HT-29 (cell line): ENCODE measurements around the gene SHLD1. TPM values are rescaled to one million over a fixed set of nuclear protein-coding genes. Genes with fewer than 3 reads are reported as not detected.
"Not testable (repeated sequence)": the region's sequence is repeated elsewhere in the genome, so short reads cannot be mapped to it uniquely, and the experiment has no call there.

Experiments used
- DNase-seq: peaks from one replicate; pipeline ENCODE4 v3.0.0-alpha.2; 2015; ENCODE audit warnings: low spot score
- total RNA-seq: library from RNA; depleted of rRNA; stranded (reverse); fragments of >200 nt; shearing (Covaris generic); gene quantifications from 2 replicates; pipeline ENCODE4 v1.2.3, GENCODE V29; 2014

SHLD1 gene
- total RNA-seq, 1 experiment from 2014 or later = 0.61 TPM

GRCh38 chr20:5781367-5781766 is 31.2 kb downstream of the SHLD1 start:
- not testable (repeated sequence) for DNase-seq

DNA sequence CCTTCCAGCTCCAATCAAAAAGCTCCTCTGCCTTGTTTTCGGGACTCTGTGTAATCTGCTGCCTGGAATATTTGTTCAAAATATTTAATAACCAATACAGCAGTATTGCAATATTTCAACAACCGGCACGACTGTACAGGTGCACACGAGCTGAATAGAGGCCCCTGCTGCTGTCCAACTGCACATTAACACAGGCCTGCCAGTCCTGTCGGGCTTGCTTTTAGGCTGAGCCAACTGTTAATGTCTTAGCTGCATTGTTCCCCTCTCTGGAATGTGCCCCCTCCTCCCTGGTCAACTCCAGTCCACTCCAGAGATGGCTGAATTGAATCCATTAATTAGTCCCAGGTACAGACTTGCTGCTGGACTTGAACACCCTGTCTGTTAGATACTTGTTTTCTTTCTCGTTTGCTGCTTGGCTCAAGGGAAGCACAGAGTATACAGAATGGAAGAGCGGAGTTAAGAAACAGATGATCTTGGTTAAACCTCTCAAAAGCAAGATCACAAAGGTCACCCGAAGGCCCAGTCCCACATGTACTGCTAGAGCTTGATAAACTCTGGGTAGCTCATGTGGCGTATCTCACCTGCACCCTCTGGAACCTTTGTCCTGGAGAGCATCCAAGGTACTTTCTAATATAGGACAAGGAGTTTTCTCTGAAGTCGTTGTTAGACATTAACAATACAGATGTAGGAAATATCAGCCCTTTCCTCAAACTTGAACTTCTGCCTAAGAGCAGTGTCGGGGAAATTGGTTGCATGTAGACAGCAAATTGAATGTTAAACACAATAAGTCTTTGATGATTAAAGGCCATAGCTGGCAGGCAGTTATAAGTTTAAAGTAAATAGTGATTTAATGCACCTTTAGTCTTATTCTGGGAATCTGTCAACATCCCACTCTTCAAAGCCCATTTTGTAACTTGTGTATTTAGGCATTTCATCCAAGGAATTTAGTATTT is 31.9 kb downstream of the SHLD1 start:
- DNase-seq = no peak

DNA sequence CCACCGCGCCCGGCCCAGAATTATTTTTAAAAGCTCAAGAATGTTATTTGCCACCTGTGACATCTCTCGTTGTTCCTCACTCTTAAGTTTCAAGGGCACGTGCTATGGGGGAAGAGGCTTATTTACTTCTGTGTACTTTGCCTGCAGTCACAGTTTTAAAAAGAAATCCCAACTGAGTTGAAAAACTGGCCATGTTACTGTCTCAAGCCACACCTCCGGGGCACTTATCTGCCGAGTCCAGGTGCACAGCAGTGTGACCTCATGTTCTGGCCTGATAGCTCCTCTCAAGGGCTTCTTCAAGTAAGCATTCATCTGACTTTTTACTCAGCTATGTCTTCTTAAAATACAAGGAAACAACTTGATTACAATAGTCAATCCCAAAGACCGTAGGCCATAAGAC is 34.5 kb downstream of the SHLD1 start:
- no peak for DNase-seq

DNA sequence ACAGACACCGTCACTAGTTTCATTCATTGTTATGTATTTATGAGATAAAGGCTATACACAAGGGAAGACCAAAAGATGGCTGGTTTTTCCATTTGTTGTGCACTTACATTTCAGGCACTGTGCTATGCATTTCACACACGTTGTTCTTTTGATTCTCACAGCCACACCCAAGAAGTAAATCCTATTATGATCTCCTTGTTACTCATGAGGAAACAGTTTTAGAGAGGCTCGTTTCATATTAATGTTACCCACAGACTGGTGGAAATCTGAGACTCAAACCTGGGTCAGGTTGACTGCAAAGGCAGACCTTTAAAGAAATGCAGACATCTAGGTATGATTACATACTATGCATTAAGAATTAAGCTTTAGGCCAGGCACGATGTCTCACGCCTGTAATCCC is 34.9 kb downstream of the SHLD1 start:
- DNase-seq = no peak

DNA sequence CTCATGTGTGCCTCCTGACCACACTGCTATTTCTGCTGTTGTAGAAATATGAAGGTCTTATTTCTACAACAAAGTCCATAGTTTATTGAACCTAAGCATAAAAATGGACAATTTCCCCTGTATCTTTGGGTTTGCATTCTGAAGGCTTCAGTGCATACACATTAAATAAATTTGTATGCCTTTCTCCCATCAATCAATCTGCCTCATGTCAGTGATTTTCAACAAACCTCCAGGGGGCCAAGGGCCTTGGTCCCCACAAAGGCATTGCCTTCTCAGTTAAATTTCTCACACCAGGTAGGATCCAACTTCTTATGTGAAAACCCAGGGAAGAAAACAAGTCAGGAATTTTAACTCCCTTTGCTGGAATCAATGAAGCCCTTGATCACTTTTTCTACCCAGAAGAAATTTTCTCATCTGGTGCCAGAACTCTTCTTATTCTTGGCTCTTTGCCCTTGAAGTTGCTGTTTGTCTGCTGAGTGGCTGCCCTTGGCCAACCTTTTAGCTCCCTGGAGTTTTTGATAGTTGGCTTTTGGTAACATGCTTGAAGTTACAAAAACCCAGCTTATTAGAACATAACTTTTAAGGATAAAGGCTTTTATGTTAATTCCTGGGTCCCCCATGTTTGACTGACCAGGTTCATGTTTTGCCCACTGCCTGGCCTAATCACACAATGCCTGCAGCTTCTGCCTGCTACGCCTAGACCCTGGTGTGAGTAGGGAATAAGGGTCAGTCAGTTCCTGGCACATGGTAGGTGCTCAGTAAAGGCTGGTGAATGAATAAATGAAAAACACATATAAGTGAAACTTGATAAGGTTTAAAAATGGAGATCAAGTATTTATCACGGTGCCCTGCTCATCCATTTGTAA is 37.0 kb downstream of the SHLD1 start:
- peak; percentile 7 for DNase-seq

DNA sequence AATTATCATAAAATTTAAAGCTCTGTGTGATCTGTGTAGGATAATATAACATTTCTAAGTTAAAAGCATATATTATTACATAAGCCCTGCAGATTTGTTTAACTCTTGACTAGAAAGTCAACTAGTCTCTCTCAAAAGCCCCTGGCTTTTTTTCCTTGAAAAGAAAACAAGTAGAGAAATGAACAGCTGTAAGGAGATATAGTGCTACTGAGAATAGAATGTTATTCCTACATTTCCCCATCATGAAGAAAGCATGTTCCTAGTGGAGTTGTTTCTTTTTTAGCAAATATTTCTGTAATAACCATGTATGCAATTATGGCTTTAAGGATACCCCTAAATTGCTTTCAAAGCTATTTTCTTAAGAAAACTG is 37.6 kb downstream of the SHLD1 start:
- no peak for DNase-seq

DNA sequence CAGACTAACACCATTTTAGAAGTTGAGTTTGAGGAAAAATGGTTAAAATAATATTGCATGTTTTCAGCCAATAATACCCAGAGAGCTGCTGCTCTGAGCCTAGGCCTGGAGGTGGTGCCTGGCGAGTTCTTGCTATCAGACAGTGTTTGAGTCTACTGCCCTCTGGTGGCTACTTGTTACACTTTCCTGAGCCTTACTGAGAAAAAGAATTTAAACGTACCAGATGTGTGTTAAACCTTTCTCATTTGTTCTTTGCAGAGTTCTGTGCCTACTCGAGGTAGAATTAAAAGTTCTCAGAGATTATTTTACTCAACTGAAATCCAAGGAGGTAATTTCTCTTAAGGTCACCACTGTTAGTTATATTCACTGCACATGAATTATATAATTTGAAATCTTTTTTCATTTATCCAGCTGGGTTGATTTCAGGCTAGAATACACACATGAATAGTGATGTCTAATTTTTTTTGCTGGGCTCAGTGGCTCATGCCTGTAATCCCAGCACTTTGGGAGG is 38.2 kb downstream of the SHLD1 start:
- DNase-seq = peak; percentile 87

GRCh38 chr20:5789827-5790226 is 39.6 kb downstream of the SHLD1 start:
- no peak for DNase-seq

GRCh38 chr20:5793916-5794315 is 43.7 kb downstream of the SHLD1 start:
- no peak for DNase-seq

DNA sequence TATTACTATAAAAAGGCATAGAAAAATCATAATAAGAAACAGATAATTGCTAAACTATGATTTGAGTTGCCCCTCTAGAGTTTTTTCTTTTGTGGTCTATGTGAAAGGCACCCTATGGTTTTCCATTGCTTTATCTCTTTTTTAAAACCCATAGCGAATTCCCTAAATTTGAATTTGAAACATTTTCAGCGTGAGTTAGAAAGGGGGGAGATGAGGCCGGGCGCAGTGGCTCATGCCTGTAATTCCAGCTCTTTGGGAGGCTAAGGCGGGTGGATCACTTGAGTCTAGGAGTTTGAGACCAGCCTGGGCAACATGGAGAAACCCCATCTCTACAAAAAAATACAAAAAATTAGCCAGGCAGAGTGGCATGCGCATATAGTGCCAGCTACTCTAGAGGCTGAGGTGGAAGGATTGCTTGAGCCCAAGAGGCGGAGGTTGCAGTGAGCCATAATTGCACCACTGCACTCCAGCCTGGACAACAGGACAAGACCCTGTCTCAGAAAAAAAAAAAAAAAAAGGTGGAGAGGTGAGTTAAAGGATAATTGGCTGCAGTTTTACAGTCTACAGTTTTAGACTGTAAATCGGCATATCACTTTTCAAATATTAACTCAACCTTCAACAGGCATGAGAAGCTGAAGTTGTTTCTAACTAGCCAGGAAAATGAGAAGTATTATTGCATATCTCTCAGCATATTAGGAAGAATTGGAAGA is 46.3 kb downstream of the SHLD1 start:
- no peak for DNase-seq

DNA sequence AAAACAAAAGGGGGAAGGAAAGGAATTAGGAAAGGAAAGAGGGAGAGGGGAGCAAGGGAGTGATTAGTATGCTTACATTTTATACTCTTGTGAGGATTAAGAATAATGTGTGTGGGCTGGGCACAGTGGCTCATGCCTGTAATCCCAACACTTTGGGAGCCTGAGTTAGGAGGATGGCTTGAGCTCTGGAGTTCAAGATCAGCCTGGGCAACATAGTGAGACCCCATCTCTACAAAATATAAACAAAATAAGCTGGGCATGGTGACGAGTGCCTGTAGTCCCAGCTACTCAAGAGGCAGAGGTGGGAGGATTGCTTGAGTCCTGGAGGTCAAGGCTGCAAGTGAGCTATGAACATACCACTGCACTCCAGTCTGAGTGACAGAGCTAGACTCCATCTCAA is 47.0 kb downstream of the SHLD1 start:
- DNase-seq = no peak

DNA sequence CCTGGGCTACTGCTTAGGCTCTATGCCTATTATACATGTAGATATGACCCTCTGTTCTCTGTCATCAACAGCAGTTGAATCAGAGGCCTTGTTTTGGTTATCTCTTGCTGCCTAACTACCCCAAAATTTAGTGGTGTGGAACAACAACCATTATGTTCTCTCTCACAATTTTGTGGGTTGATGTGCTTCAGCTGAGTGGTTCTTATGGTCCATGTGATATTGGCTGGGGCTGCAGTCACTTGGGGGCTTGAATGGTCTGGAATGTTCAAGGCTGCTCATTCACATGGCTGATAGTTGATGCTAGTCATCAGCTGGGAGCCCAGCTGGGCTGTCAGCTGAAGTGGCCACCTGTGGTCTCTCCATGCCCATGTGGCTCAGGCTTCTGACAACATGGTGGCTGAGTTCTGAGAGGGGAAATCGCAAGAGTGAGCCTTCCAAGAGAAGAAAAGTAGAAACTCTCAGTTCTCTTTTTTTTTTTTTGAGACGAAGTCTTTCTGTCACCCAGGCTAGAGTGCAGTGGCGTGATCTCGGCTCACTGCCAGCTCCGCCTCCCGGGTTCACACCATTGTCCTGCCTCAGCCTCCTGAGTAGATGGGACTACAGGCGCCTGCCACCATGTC is 47.8 kb downstream of the SHLD1 start:
- no peak for DNase-seq

- not testable (repeated sequence) for DNase-seq
Measured at GRCh38 chr20:5803754-5804303, 53.6 kb downstream of the SHLD1 start.

- no peak for DNase-seq
Measured at GRCh38 chr20:5806457-5807263, 56.5 kb downstream of the SHLD1 start.

DNA sequence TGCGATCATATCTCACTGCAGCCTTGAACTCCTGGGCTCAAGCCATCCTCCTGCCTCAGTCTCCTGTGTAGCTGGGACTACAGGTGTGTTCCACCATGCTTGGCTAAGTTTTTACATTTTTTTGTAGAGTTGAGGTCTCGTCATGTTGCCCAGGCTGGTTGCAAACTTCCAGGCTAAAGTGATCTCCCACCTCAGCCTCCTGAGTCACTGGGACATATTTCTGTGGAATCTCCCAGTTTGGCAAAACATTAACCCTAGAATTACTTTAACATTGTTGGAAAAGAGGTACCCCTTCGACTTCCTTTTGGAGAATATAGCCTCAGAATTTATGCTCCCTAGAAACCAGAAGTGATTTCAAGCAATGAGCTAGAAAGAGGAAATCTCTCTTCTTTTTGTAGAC is 57.2 kb downstream of the SHLD1 start:
- no peak for DNase-seq

DNA sequence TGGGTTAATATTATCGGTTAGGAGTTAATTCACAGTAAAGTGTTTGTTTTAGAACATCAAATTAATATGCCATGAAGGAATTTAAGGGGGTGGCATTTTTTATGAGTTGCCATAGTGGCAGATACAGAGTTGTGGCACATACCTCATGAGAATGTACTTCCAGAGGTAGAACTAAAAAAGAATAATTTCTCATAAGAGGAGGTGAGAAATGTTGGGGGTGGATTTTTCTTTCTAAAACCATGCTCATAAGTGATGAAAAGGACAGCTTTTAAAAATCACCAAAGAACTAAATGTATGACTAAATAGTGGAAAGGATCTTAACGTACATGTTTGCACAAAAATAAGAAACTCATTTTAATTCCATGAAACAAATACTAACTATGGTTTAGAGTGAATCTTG is 58.7 kb downstream of the SHLD1 start:
- DNase-seq = no peak

GRCh38 chr20:5809495-5809894 is 59.3 kb downstream of the SHLD1 start:
- DNase-seq = no peak

- no peak for DNase-seq
Measured at GRCh38 chr20:5810800-5811422, 60.7 kb downstream of the SHLD1 start.

GRCh38 chr20:5811746-5812145 is 61.5 kb downstream of the SHLD1 start:
- no peak for DNase-seq

DNA sequence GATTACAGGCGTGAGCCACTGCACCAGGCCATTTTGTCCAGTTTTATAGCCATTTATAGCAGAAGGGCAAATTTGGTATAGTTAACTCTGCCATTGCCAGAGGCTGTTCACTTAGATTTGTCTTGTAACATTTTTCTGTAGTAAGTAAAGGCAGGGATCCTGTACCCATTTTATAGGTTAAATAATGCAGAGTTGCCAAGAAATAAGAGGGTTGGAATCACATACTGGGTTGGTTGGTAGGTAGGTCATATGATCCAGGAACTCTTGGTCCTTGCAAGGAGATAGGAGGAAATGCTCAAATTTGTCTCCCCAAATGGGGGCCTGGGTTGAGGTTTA is 68.1 kb downstream of the SHLD1 start:
- no peak for DNase-seq
